GF-D8 (cell line): Measurements from ENCODE around the gene CIDEC.
"Not testable (repeated sequence)": the region's sequence is repeated elsewhere in the genome, so short reads cannot be mapped to it uniquely, and the experiment has no call there.

Experiments used
- DNase-seq: peaks from one replicate; lab custom pipeline; 2025; lab: John Stamatoyannopoulos, UW

CIDEC gene

DNA sequence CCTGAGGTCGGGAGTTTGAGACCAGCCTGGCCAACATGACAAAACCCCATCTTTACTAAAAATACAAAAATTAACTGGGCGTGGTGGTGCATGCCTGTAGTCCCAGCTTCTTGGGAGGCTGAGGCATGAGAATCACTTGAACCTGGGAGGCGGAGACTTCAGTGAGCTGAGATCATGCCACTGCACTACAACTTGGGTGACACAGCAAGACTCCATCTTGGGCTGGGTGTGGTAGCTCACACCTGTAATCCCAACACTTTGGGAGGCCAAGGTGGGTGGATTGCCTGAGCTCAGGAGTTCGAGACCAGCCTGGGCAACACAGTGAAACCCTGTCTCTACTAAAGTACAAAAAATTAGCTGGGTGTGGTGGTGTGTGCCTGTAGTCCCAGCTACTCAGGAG is 3.8 kb downstream of the CIDEC start:
- DNase-seq = not testable (repeated sequence)

- no peak for DNase-seq
Observed at GRCh38 chr3:9875448-9875847, 4.6 kb downstream of the CIDEC start.

- not testable (repeated sequence) for DNase-seq
Observed at GRCh38 chr3:9872067-9872466, 8.0 kb downstream of the CIDEC start.

DNA sequence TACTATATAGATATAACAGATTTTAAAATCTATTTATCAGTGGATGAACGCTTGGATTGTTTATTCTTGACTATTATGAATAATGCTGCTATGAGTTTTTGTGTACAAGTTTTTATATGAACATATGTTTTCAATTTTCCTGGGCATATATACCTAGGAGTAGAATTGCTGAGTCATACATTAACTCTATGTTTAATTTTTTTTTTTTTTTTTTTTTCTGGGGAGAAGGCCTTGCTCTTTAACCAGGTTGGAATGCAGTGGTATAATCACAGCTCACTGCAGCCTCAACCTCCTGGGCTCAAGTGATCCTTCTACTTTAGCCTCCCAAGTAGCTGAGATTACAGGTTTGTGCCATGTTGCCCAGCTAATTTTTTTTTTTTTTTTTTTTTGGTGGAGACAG is 9.1 kb downstream of the CIDEC start:
- no peak for DNase-seq

GRCh38 chr3:9869955-9870354 is 10.1 kb downstream of the CIDEC start:
- DNase-seq = no peak

DNA sequence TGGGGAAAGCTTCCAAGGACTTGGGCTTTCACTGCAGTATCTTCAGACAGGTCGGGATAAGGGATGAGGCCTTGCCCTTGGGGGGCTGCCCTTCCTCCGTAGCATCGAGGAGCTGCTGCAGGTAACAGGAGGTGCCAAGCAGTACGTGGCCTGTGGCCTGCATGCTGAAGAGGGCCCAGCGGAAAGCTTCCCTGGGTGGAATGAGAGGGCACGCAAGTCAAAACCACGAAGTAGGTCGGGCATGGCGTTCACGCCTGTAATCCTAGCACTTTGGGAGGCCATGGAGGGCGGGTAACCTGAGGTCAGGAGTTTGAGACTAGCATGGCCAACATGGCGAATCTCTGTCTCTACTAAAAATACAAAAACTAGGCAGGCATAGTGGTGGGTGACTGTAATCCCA is 12.9 kb downstream of the CIDEC start:
- DNase-seq = no peak

GRCh38 chr3:9866639-9867038 is 13.4 kb downstream of the CIDEC start:
- DNase-seq = no peak

- DNase-seq = not testable (repeated sequence)
Observed at GRCh38 chr3:9865125-9865637, 14.9 kb downstream of the CIDEC start.

DNA sequence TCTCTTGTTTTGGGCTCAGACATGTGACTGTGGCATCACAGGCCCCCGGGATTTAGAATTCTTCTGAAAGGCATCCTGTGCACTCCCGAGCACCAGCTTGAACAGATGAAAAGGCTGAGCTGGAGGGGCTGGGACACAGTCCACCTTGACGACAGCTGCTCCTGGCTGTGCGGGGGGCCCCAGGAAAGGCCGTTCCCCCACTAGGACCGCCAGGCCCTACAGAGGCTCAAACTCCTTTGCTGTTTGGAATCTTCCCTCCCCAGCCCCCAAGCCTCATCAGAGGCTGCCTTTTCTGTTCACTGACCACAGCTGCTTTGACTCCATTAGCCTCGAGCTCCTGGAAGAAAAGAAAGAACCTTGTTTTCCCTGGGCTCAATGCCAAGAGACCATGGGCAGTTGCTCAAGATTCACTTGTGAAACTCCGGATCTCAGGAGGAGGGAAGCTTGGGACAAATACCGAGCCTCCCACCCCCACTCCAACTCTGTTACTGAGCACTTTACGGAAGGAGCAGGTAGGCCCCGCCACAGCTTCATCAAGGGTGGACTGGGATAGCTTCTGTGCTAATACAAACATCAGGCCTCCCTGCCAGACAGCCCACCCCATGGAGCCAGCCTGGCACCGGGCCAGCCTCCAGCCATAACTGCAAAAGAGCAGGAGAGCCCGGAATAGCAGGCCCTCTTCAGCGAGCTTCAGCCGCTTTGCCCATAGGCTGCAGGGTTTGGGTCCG is 15.7 kb downstream of the CIDEC start:
- DNase-seq = no peak

GRCh38 chr3:9863058-9863772 is 16.8 kb downstream of the CIDEC start:
- DNase-seq = no peak

- DNase-seq = no peak
Observed at GRCh38 chr3:9862391-9863057, 17.5 kb downstream of the CIDEC start.

- no peak for DNase-seq
Observed at GRCh38 chr3:9861626-9862130, 18.4 kb downstream of the CIDEC start.

DNA sequence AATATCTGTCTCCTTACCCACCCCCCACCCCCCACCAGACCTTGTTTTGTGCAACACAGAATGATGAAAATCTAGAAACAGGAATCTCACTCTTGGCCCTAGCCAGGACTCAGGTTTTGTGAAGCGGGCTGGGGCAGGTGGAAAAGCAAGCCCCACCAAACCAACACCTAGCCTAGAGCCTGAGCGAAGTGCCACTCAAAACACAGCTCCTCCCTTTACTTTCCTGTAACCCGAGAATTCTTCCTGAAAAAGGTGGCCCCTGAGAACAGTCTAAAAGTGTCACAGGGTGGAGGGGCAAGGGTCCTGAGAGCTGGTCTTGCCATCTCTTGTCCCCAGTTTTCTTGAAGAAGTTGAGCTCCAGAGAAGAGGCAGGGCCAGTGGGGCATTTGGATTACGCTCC is 18.9 kb downstream of the CIDEC start:
- no peak for DNase-seq

DNA sequence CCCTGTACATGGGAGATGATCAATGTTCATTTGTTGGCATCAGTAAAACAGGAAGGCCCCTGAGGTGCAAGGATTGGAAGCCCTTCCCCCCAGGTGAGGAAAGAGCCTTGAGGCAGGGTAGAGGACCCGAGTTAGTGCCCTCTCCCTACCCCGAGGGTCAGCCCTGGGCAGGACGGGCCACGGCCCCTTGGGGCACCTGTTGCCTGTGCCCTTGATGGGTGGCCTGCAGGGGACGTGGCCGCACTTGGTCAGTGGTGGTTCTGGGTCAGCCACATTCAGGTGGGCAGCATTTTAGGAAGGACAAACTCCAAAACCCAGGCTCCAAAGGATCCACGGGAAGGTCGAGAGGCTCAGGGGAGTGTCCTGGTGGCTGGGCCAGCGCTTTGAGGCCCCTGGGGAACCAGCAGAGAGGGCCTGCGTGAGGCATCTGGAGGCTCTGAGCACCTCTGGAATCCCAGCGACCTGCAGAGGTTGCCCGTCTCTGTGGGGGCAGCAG is 20.5 kb downstream of the CIDEC start:
- no peak for DNase-seq

DNA sequence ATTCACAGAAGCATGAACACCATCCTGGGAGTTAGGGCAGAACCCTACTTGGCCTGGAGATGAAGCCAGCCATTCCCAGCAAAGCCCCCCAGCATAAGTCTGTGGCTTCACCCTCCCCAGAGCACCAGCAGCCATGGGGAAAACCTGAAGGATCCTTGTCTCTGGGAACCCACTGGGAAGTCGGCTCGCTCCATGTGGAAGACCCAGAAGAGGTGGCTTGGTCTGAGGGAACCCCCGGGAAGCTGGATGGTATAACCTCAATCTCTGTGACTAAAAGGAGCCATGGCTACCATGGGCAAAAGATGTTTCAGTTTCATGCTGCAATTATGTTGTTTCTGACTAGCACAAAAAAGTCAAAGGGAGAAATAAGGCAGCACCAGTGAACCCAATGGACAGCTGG is 24.5 kb downstream of the CIDEC start:
- no peak for DNase-seq

DNA sequence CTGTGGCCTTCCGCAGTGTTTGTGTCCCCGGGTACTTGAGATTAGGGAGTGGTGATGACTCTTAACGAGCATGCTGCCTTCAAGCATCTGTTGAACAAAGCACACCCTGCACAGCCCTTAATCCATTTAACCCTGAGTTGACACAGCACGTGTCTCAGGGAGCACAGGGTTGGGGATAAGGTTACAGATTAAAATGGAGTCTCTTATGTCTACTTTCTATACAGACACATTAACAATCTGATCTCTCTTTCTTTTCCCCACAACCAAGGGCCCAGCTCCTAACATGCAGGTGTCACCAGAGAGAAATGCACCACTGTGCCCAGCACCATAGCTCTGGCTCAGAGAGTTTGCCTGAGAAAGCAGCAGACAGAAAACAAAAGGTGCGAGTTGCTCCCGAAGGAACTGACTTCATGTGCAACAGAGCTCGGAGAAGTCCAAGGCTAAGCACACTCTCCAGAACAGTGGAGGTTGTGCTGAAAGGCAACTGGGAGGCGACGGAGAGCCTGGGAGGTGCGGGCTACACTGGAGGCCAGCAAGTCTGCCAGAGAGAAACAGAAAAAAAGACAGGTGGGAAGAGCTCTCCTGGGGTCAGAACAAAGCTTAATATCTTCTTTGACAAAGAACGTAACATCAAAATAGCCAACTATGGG is 25.6 kb downstream of the CIDEC start:
- DNase-seq = not testable (repeated sequence)

DNA sequence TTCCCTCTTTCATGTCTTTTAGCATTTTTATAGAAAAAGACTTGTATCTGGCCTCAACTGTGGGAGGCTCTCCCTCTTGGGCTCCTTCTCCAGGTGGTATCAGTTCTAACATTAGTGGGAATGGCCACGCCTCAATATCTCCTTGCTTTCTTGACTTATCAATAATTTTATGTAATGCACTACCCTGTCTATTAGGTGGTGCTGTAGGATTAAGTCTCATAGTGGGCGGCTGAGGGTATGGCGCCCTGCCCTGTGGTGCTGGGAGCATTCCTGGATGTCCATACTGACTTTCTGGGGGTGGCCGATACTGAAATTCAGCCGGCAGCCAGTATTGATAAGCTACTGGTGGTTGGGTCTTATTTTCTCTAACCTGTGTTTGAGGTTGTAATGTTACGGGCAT is 27.5 kb downstream of the CIDEC start:
- no peak for DNase-seq

- DNase-seq = not testable (repeated sequence)
Observed at GRCh38 chr3:9851926-9852325, 28.1 kb downstream of the CIDEC start.

DNA sequence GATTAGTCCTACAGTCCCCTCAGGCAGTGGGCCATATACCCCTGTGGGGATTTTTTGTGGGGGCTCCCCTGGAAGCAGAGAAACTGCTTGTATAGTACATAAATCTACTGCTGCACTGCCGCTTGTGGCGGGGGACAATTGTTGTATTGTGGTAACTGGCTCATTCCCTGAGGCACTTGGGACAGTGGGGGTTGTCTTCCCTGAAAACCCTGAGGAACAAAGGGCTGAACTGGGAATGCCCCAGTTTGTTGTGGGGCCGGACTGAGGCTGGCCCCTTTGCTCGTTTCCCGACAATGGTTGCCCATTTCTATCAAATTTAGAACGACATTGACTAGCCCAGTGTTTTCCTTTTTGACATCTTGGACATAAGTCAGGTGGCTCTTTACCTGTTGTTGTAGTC is 28.7 kb downstream of the CIDEC start:
- not testable (repeated sequence) for DNase-seq

DNA sequence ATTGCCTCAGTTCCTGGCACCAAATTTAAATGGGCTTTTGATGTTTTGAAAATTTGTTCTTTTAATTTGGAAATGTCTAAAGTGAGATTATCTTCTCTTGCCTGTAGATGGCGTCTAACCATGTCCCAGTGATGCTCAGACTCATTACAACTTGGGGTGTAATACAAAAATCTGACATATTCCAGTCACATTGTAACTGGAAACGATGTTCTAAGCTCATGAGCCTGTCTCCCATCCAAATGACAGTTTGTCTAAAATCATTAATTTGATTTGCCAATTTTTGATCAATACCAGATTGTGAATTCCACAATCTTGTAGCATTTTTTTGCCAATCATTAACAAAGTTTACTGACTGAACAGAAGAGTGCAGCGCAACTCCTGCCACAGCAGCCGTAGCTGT is 31.2 kb downstream of the CIDEC start:
- DNase-seq = not testable (repeated sequence)

DNA sequence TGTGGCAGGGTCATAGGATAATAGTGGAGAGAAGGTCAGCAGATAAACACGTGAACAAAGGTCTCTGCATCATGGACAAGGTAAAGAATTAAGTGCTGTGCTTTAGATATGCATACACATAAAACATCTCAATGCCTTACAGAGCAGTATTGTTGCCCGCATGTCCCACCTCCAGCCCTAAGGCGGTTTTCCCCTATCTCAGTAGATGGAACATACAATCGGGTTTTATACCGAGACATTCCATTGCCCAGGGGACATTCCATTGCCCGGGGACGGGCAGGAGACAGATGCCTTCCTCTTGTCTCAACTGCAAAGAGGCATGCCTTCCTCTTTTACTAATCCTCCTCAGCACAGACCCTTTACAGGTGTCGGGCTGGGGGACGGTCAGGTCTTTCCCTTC is 32.2 kb downstream of the CIDEC start:
- DNase-seq = not testable (repeated sequence)

GRCh38 chr3:9846931-9847488 is 33.0 kb downstream of the CIDEC start:
- DNase-seq = no peak
